ENCODE results near the gene LY9.

LY9 gene, protein sequence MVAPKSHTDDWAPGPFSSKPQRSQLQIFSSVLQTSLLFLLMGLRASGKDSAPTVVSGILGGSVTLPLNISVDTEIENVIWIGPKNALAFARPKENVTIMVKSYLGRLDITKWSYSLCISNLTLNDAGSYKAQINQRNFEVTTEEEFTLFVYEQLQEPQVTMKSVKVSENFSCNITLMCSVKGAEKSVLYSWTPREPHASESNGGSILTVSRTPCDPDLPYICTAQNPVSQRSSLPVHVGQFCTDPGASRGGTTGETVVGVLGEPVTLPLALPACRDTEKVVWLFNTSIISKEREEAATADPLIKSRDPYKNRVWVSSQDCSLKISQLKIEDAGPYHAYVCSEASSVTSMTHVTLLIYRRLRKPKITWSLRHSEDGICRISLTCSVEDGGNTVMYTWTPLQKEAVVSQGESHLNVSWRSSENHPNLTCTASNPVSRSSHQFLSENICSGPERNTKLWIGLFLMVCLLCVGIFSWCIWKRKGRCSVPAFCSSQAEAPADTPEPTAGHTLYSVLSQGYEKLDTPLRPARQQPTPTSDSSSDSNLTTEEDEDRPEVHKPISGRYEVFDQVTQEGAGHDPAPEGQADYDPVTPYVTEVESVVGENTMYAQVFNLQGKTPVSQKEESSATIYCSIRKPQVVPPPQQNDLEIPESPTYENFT

DNA sequence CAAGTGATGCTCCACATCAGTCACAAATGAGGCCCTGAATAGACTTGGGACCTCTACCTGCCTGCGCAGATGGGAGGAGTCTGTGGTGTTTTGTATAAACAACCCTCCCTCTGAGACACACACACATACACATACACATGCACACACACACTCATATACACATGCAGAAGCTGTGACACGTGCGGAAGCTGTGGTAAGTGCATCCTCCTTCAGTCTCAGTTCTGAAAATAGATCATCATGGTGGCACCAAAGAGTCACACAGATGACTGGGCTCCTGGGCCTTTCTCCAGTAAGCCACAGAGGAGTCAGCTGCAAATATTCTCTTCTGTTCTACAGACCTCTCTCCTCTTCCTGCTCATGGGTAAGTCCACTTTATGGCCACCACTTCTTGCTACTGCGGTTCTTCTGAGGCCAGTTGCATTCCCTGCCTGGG lies at the start of gene LY9:
Gene LY9 (plus strand): TSS at position 224 of the 433 bp plus-strand sequence. CDS start 14 bp downstream, at position 238.
- TF ChIP-seq, protein P1, sequence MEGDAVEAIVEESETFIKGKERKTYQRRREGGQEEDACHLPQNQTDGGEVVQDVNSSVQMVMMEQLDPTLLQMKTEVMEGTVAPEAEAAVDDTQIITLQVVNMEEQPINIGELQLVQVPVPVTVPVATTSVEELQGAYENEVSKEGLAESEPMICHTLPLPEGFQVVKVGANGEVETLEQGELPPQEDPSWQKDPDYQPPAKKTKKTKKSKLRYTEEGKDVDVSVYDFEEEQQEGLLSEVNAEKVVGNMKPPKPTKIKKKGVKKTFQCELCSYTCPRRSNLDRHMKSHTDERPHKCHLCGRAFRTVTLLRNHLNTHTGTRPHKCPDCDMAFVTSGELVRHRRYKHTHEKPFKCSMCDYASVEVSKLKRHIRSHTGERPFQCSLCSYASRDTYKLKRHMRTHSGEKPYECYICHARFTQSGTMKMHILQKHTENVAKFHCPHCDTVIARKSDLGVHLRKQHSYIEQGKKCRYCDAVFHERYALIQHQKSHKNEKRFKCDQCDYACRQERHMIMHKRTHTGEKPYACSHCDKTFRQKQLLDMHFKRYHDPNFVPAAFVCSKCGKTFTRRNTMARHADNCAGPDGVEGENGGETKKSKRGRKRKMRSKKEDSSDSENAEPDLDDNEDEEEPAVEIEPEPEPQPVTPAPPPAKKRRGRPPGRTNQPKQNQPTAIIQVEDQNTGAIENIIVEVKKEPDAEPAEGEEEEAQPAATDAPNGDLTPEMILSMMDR (conservative IDR thresholded peaks at IDR 0.05): no peak
- TF ChIP-seq ZFX (IDR thresholded peaks at IDR 0.05): no peak
- no peak within 1 kb of the TSS for H3K27ac ChIP-seq

DNA sequence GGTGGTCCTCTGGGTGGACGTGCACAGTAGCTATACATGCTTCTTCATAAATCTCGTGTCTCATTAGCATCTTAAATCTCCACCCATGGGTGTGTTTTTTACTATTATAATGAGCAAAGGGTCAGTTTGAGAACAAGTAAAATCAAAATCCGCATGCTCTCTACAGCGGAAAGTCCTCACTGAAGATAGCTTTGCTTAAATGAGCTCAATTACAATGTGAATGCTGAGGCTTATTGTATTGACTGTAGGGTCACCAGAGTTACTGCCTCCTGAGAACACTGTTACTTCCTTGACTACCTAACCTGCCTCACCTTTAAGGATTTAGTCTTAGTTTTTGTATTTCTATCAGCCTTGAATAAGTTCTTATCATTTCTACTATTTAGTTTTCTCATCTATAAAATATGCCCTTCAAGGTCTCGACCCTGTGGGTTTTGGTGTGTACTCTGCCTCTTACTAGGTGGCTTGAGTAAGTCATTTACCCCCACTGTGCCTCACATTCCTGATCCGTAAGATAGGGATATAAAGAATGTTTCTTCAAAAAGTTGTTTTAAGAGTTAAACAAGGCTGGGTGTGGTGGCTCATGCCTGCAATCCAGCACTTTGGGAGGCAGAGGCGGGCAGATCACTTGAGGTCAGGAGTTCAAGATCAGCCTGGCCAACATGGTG lies 49.0 kb upstream of the LY9 start:
- H3K27ac ChIP-seq: no peak overlapping the region
- TF ChIP-seq, protein P1 (conservative IDR thresholded peaks at IDR 0.05): no peak
- no peak for TF ChIP-seq ZFX (IDR thresholded peaks at IDR 0.05)

- no peak for TF ChIP-seq ZFX (IDR thresholded peaks at IDR 0.05)
- TF ChIP-seq, protein P1 (conservative IDR thresholded peaks at IDR 0.05): no peak
- H3K27ac ChIP-seq: no peak overlapping the region
These were observed 48.3 kb upstream of the LY9 start for GRCh38 chr1:160747717-160748116.

GRCh38 chr1:160748181-160748877 lies 47.6 kb upstream of the LY9 start:
- no peak for TF ChIP-seq ZFX (IDR thresholded peaks at IDR 0.05)
- TF ChIP-seq, protein P1 (conservative IDR thresholded peaks at IDR 0.05): peak; percentile 45
- no peak overlapping the region for H3K27ac ChIP-seq

GRCh38 chr1:160748878-160749269 lies 47.1 kb upstream of the LY9 start:
- H3K27ac ChIP-seq: no peak overlapping the region

GRCh38 chr1:160750608-160751007 lies 45.4 kb upstream of the LY9 start:
- TF ChIP-seq, protein P1 (conservative IDR thresholded peaks at IDR 0.05): no peak
- TF ChIP-seq ZFX (IDR thresholded peaks at IDR 0.05): no peak

More at GRCh38 chr1:160748878-160749269, 47.1 kb upstream of the LY9 start:
- no peak for TF ChIP-seq ZFX (IDR thresholded peaks at IDR 0.05)
- TF ChIP-seq, protein P1 (conservative IDR thresholded peaks at IDR 0.05): no peak

More at GRCh38 chr1:160750608-160751007, 45.4 kb upstream of the LY9 start:
- no peak overlapping the region for H3K27ac ChIP-seq

Data from C4-2B (cell line).